Motor neuron (in vitro differentiated cells): ENCODE data around the gene MMP11. TPM values are rescaled to one million over a fixed set of nuclear protein-coding genes. Genes with fewer than 3 reads are reported as not detected.

ENCODE experiments used
- ATAC-seq, 8 experiments: fragments of 200-7000 bp; cut with Tn5 transposase; replicated peaks in 6 of 8; 2 replicates each; pipeline ENCODE4 v1.8.0; 2021; ENCODE audit warnings: mild to moderate bottlenecking in 8 of 8, moderate library complexity in 8 of 8
- H3K27ac ChIP-seq, 2 donors: fragments of 250-450 bp; sonication (Bioruptor Pico); 2 replicates each; pipeline ENCODE4 v1.9.0; 2021; ENCODE audit warnings: antibody characterized with exemption in 2 of 2, mild to moderate bottlenecking in 2 of 2, moderate library complexity in 1 of 2
- H3K4me1 ChIP-seq, 2 donors: fragments of 250-450 bp; sonication (Bioruptor Pico); replicated peaks in 1 of 2; 2 replicates each; pipeline ENCODE4 v1.6.1; 2021; ENCODE audit warnings: antibody characterized with exemption in 2 of 2, mild to moderate bottlenecking in 2 of 2, moderate library complexity in 1 of 2
- H3K4me3 ChIP-seq, 5 donors: fragments of 250-450 bp; sonication (Bioruptor Pico); 2 replicates each; pipeline ENCODE4 v1.9.0; 2021; ENCODE audit warnings: antibody characterized with exemption in 5 of 5, mild to moderate bottlenecking in 5 of 5, moderate library complexity in 4 of 5
- WGBS, 10 experiments: fragments of 450-650 bp; shearing (Covaris generic); methylation state at CpG; one replicate each; pipeline ENCODE4 v1.0.0; 2022; 5-methylcytosine and 5-hydroxymethylcytosine counted together
- in situ Hi-C, 9 experiments: fragments of 400-800 bp; cut with MboI; loops; one replicate each; pipeline ENCODE4 v1.15.0; 2021; ENCODE audit warnings: low sequenced_read_pairs in 9 of 9, low pct_unique_long_range_greater_than_20kb in 2 of 9; ENCODE audit not compliant: unreplicated experiment in 9 of 9
- total RNA-seq, 8 experiments: library from RNA; unstranded; fragments of 300-600 nt; gene quantifications; 2 replicates each; pipeline versions ENCODE4 v1.2.3 to v1.2.4, GENCODE V29; 2022

MMP11 gene
- total RNA-seq, 8 experiments from 2014 or later: 1.4 to 35.0 (median 8.2) TPM

- WGBS, 10 experiments: 30 to 83% (median 70%) methylated on average over 1 to 2 of the region's 7 CpGs; no CpG with 5 or more reads in 7 of the 10 experiments
- ATAC-seq: no peak
- H3K27ac ChIP-seq: no peak overlapping the region
- H3K4me1 ChIP-seq: peaks cover 36 to 48% of the 10 kb centered on the region in 2 donors
- in situ Hi-C loops: no loop called here
- H3K4me3 ChIP-seq: no peak overlapping the region
Measured at GRCh38 chr22:23763954-23764353, 8.7 kb upstream of the MMP11 start.

- ATAC-seq: no peak
- Histone ChIP-seq H3K27ac (no peak overlapping the region), H3K4me3 (no peak overlapping the region), H3K4me1 (peaks cover 38 to 55% of the 10 kb centered on the region in 2 donors)
- 40 to 100% (median 92%) methylated on average over 1 to 7 of the region's 9 CpGs; no CpG with 5 or more reads in 5 of the 10 experiments for WGBS, 10 experiments
- in situ Hi-C loops: no loop called here
Measured at GRCh38 chr22:23764899-23765881, 7.5 kb upstream of the MMP11 start.

- WGBS, 10 experiments: 15% methylated on average over 2 of the region's 27 CpGs; no CpG with 5 or more reads in 9 of the 10 experiments
- Histone ChIP-seq H3K4me3 (peak overlapping the region; percentile 49 to 82 (median 59)), H3K27ac (peak overlapping the region; percentile 75 to 86), H3K4me1 (peaks cover 40 to 59% of the 10 kb centered on the region in 2 donors)
- peak in 7 of 8 experiments; percentile 1 to 19 (median 4) for ATAC-seq
- in situ Hi-C loops: no loop called here
Measured at GRCh38 chr22:23767303-23767672, 5.4 kb upstream of the MMP11 start.

- in situ Hi-C loops: no loop called here
- peak within 1 kb of the TSS; percentile 49 to 82 (median 59) for H3K4me3 ChIP-seq
- 7% methylated on average over 3 of the region's 63 CpGs; no CpG with 5 or more reads in 9 of the 10 experiments for WGBS, 10 experiments
- peak within 1 kb of the TSS; percentile 75 to 86 for H3K27ac ChIP-seq
- H3K4me1 ChIP-seq: peaks cover 38 to 62% of the 10 kb centered on the region in 2 donors
- peak; percentile 59 to 88 (median 82) for ATAC-seq
Measured at GRCh38 chr22:23767673-23768548, 4.7 kb upstream of the MMP11 start, which contains the start of gene CHCHD10. Gene CHCHD10, minus strand, starts transcription at chr22:23767972. Its CDS starts 98 bp downstream, at chr22:23767874.

GRCh38 chr22:23769321-23769965 lies 3.2 kb upstream of the MMP11 start:
- H3K4me3 ChIP-seq: no peak overlapping the region
- peak overlapping the region in 1 of 2 donors; percentile 86 for H3K27ac ChIP-seq
- in situ Hi-C loops: no loop called here
- no peak for ATAC-seq
- WGBS, 10 experiments: 20 to 100% (median 60%) methylated on average over 1 to 3 of the region's 6 CpGs; no CpG with 5 or more reads in 1 of the 10 experiments
- H3K4me1 ChIP-seq: peaks cover 30 to 54% of the 10 kb centered on the region in 2 donors

GRCh38 chr22:23772315-23772648 lies 367 bp upstream of the MMP11 start:
- WGBS, 10 experiments: 20 to 51% (median 29%) methylated on average over 1 to 5 of the region's 6 CpGs; no CpG with 5 or more reads in 3 of the 10 experiments
- peak overlapping the region; percentile 17 to 31 (median 28) for H3K4me3 ChIP-seq
- in situ Hi-C loops: no loop called here
- H3K4me1 ChIP-seq: peaks cover 13 to 31% of the 10 kb centered on the region in 2 donors
- no peak for ATAC-seq
- H3K27ac ChIP-seq: no peak overlapping the region

GRCh38 chr22:23773483-23774113 lies 949 bp downstream of the MMP11 start:
- Histone ChIP-seq H3K4me3 (peak overlapping the region in 2 of 5 donors; percentile 28 to 31), H3K4me1 (peaks cover 11 to 29% of the 10 kb centered on the region in 2 donors), H3K27ac (no peak overlapping the region)
- WGBS, 10 experiments: 20 to 88% (median 72%) methylated on average over 1 to 7 of the region's 7 CpGs; no CpG with 5 or more reads in 2 of the 10 experiments
- peak in 5 of 8 experiments; percentile 3 to 26 (median 23) for ATAC-seq
- in situ Hi-C loops: no loop called here

- peak in 2 of 8 experiments; percentile 17 to 49 for ATAC-seq
- in situ Hi-C loops: no loop called here
- no peak overlapping the region for H3K4me3 ChIP-seq
- peaks cover 5 to 22% of the 10 kb centered on the region in 2 donors for H3K4me1 ChIP-seq
- 40 to 88% (median 73%) methylated on average over 1 to 9 of the region's 12 CpGs; no CpG with 5 or more reads in 2 of the 10 experiments for WGBS, 10 experiments
- no peak overlapping the region for H3K27ac ChIP-seq
Measured at GRCh38 chr22:23774114-23774921, 1.7 kb downstream of the MMP11 start.

- WGBS, 10 experiments: 40 to 100% (median 67%) methylated on average over 1 to 2 of the region's 2 CpGs; no CpG with 5 or more reads in 5 of the 10 experiments
- in situ Hi-C loops: no loop called here
- peaks cover 5 to 18% of the 10 kb centered on the region in 2 donors for H3K4me1 ChIP-seq
- peak in 4 of 8 experiments; percentile 5 to 57 (median 46) for ATAC-seq
- H3K27ac ChIP-seq: no peak overlapping the region
- no peak overlapping the region for H3K4me3 ChIP-seq
Measured at GRCh38 chr22:23774922-23775436, 2.3 kb downstream of the MMP11 start.

GRCh38 chr22:23775779-23776375 lies 3.2 kb downstream of the MMP11 start:
- WGBS, 10 experiments: 17 to 100% (median 60%) methylated on average over 1 to 2 of the region's 3 CpGs; no CpG with 5 or more reads in 4 of the 10 experiments
- Histone ChIP-seq H3K27ac (no peak overlapping the region), H3K4me1 (peaks cover 5 to 19% of the 10 kb centered on the region in 2 donors), H3K4me3 (no peak overlapping the region)
- in situ Hi-C loops: no loop called here
- ATAC-seq: no peak
